GM10266 (cell line): ENCODE data around the gene TNFSF15.

Source experiments
- DNase-seq: peaks from one replicate; pipeline ENCODE4 v3.0.0; 2012; ENCODE audit errors: extremely low spot score
- TF ChIP-seq, protein P1 (sequence below): IDR thresholded peaks from 2 replicates; pipeline ENCODE4 v1.5.1; 2012; ENCODE audit warnings: mild to moderate bottlenecking, low read depth; ENCODE audit not compliant: control insufficient read depth, insufficient read depth; ENCODE audit errors: missing control alignments

The TNFSF15 gene

GRCh38 chr9:114823441-114823840 is 17.6 kb upstream of the TNFSF15 start:
- no peak for DNase-seq
- TF ChIP-seq, protein P1, sequence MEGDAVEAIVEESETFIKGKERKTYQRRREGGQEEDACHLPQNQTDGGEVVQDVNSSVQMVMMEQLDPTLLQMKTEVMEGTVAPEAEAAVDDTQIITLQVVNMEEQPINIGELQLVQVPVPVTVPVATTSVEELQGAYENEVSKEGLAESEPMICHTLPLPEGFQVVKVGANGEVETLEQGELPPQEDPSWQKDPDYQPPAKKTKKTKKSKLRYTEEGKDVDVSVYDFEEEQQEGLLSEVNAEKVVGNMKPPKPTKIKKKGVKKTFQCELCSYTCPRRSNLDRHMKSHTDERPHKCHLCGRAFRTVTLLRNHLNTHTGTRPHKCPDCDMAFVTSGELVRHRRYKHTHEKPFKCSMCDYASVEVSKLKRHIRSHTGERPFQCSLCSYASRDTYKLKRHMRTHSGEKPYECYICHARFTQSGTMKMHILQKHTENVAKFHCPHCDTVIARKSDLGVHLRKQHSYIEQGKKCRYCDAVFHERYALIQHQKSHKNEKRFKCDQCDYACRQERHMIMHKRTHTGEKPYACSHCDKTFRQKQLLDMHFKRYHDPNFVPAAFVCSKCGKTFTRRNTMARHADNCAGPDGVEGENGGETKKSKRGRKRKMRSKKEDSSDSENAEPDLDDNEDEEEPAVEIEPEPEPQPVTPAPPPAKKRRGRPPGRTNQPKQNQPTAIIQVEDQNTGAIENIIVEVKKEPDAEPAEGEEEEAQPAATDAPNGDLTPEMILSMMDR, result no peak

DNA sequence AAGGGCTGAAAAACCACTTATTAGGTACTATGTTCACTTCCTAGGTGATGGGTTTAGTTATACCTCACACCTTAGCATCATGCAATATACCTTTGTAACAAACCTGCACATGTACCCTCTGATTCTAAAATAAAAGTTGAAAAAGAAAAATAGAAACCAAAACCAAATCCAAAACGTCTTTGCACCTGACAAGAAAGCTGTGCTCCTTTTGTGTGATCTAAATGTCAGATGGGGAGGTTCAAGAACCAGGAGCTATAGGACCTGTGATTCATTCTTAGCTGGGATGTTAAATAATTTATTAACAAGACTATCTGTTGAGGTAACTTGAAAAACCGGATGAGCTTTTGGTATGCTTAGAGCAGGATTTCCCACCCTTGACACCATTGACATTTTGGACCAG is 16.9 kb upstream of the TNFSF15 start:
- TF ChIP-seq, protein P1, result no peak
- no peak for DNase-seq

DNA sequence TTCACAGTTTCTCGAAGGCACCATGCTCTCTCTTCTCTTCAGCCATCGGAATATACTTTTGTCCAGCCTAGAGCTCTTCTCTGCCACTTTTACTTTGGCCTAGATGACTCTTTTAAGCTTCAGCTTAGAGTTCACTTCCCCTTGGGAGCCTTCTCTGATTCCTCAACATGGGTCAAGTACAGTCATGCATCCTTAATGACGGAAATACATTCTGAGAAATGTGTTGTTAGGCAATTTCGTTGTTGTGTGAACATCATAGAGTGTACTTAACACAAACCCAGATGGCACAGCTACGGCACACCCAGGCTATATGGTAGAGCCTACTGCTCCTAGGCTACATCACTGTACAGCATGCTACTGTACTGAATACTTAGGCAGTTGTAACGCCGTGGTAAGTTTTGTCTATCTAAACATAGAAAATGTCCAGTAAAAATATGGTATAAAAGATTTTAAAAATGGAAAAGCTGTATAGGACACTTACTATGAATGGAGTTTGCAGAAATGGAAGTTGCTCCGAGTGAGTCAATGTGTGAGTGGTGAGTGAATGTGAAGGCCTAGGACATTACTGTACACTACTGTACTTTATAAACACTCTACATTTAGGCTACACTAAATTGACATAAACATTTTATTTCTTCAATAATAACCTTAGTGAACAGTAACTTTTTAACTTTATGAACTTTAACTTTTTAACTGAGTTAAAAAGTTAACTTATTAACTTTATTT is 15.1 kb upstream of the TNFSF15 start:
- no peak for DNase-seq
- TF ChIP-seq, protein P1, result no peak

GRCh38 chr9:114818178-114818577 is 12.3 kb upstream of the TNFSF15 start:
- TF ChIP-seq, protein P1, result no peak

DNA sequence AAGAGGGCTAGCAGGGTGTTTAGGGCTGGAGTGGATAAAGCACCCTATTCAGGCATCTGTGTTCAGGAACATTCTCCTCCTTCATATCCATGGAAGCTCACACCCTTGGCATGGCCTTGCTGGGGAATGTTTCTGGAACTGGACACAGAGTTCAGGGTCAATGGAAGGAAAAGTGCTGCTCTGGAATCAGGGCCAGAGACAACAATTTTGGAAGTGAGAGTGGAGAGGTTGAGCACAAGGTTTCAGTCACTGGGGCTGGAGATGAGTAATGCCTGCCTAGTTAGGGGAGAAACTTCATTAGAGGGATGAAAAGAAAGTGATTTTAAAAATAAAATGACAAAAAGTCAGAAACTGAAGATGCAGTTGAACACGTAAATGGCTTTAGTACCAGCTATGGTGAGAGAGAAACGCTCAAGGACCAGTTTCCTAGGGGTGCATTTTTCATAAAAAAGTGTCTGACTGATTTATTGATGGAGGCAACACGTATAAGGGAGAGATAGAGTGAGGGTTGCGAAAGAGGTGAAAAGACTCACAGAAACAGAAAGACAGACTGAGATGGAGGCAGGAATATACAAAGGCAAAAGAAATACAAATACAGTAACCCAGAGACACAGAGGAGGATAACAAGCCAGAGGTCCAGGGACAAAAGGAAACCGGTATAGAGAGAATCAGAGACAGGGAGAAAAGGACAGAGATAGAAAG is 8.0 kb upstream of the TNFSF15 start:
- TF ChIP-seq, protein P1, result no peak
- DNase-seq, result no peak

More at GRCh38 chr9:114818178-114818577, 12.3 kb upstream of the TNFSF15 start:
- DNase-seq, result no peak

DNA sequence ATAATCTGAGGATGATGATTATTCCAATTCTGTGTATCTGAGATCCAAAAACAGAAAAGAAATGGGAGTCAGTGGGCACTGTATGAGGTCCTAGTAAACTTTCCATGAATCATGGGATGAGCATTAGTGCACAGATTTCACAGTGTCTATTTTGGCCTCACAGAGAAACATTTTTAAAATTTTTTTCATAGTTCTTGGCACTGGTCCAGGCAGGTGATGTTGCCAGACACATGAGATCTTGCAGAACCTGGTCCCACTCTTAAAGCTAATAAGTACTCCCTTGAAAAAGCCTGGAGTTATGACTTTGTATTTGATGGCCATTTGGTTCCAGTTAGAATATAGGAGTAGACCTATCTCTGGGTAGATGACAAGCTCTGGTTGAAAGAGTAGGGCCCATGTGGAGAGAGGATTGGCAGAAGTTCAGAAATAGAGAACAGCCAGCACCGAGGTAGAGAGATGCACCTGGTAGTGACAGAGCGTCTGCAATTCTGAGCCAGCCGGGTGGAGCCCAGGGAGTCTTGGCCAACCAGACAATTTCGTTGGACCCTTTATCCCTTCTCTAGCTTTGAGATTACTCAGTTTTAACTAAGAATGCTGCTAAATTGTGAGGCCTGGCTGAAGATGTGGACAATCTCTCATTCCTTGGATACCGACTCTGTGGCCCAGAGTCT is 6.3 kb upstream of the TNFSF15 start:
- TF ChIP-seq, protein P1, result no peak
- DNase-seq, result no peak

GRCh38 chr9:114811301-114811700 is 5.5 kb upstream of the TNFSF15 start:
- DNase-seq, result no peak
- TF ChIP-seq, protein P1, result no peak
